ENCODE results near the gene GP1BB.

GRCh38 chr22:19744350-19745006 lies 21.1 kb downstream of the GP1BB start:
- TF ChIP-seq DR1 (CRISPR knock-in tag; IDR thresholded peaks at IDR 0.05), result no peak
- no peak for TF ChIP-seq PTBP1 (IDR thresholded peaks at IDR 0.05; ENCODE audit: low read depth, low read length, poor library complexity, severe bottlenecking)
- no peak for TF ChIP-seq NFIC (IDR thresholded peaks at IDR 0.05; ENCODE audit: low read length)
- no peak for TF ChIP-seq BHLHE40 (IDR thresholded peaks at IDR 0.05; ENCODE audit: low read length)
- TF ChIP-seq ZSCAN22 (CRISPR knock-in tag; IDR thresholded peaks at IDR 0.05), result no peak
- no peak for TF ChIP-seq RXRA (CRISPR knock-in tag; IDR thresholded peaks at IDR 0.05)
- TF ChIP-seq CTCF (CRISPR knock-in tag; IDR thresholded peaks at IDR 0.05), result no peak

All from HepG2 (cell line).